GM23248 (cell line): ENCODE results near the gene SGMS1. TPM values are rescaled to one million over a fixed set of nuclear protein-coding genes. Genes with fewer than 3 reads are reported as not detected.

Experiments
- DNase-seq: peaks from one replicate; pipeline ENCODE4 v3.0.0-alpha.2; 2015
- H2AFZ ChIP-seq: fragments of 200-600 bp; sonication (generic); 2 replicates; pipeline ENCODE4 v1.6.1; 2016; ENCODE audit warnings: antibody characterized with exemption
- H3F3A ChIP-seq: fragments of 200-600 bp; sonication (generic); 2 replicates; pipeline ENCODE4 v1.6.1; 2016; ENCODE audit warnings: mild to moderate bottlenecking, antibody characterized with exemption, mixed run types; ENCODE audit not compliant: insufficient read depth
- H3K27ac ChIP-seq: fragments of 200-600 bp; sonication (generic); 2 replicates; pipeline ENCODE4 v1.5.1; 2016; ENCODE audit warnings: mild to moderate bottlenecking
- H3K27me3 ChIP-seq: fragments of 200-600 bp; sonication (generic); replicated peaks from 2 replicates; pipeline ENCODE4 v1.6.1; 2016; ENCODE audit warnings: mild to moderate bottlenecking; ENCODE audit not compliant: insufficient read depth
- H3K36me3 ChIP-seq: fragments of 200-600 bp; sonication (generic); 2 replicates; pipeline ENCODE4 v1.6.1; 2016; ENCODE audit warnings: low read depth, mild to moderate bottlenecking
- H3K4me1 ChIP-seq: fragments of 200-600 bp; sonication (generic); 2 replicates; pipeline ENCODE4 v1.6.1; 2016; ENCODE audit warnings: mild to moderate bottlenecking; ENCODE audit not compliant: insufficient read depth
- H3K4me2 ChIP-seq: fragments of 200-600 bp; sonication (generic); one replicate; pipeline ENCODE4 v1.6.1; 2016; ENCODE audit warnings: mild to moderate bottlenecking; ENCODE audit not compliant: unreplicated experiment
- H3K4me3 ChIP-seq: fragments of 200-600 bp; sonication (generic); 2 replicates; pipeline ENCODE4 v1.5.1; 2016; ENCODE audit warnings: mild to moderate bottlenecking
- H3K79me2 ChIP-seq: fragments of 200-600 bp; sonication (generic); 2 replicates; pipeline ENCODE4 v1.6.1; 2016; ENCODE audit warnings: mild to moderate bottlenecking; ENCODE audit not compliant: insufficient read depth
- H3K9ac ChIP-seq: fragments of 200-600 bp; sonication (generic); 2 replicates; pipeline ENCODE4 v1.6.1; 2016; ENCODE audit warnings: mild to moderate bottlenecking
- H3K9me2 ChIP-seq: fragments of 200-600 bp; sonication (generic); 2 replicates; pipeline ENCODE4 v1.6.1; 2016; ENCODE audit warnings: mixed run types, mild to moderate bottlenecking, moderate library complexity; ENCODE audit not compliant: insufficient read depth
- H3K9me3 ChIP-seq: fragments of 200-600 bp; sonication (generic); one replicate; pipeline ENCODE4 v1.6.1; 2017; ENCODE audit warnings: low read depth
- H4K20me1 ChIP-seq: fragments of 200-600 bp; sonication (generic); 2 replicates; pipeline ENCODE4 v1.6.0; 2016; ENCODE audit not compliant: insufficient read depth
- EZH2 ChIP-seq: fragments of 200-600 bp; sonication (generic); IDR thresholded peaks from 2 replicates; pipeline ENCODE4 v1.6.1; 2018; ENCODE audit warnings: antibody characterized with exemption, mild to moderate bottlenecking; ENCODE audit not compliant: insufficient read depth, poor library complexity, severe bottlenecking
- EZH2phosphoT487 ChIP-seq: fragments of 200-600 bp; sonication (generic); IDR thresholded peaks from 2 replicates; pipeline ENCODE4 v1.6.1; 2018; ENCODE audit warnings: antibody characterized with exemption, moderate library complexity, mild to moderate bottlenecking, low read depth; ENCODE audit not compliant: insufficient read depth
- WGBS, 2 experiments: methylation state at CpG; one replicate each; pipeline ENCODE4 v1.1.6; 2015 to 2017; ENCODE audit warnings: low lambda C conversion rate in 2 of 2, low coverage in 1 of 2; ENCODE audit errors: missing lambda C conversion rate in 2 of 2; 5-methylcytosine and 5-hydroxymethylcytosine counted together
- in situ Hi-C: fragments of 300-500 bp; cut with MboI; formaldehyde crosslinking; loops from 2 replicates; pipeline ENCODE4 v1.15.0; 2020
- polyA plus RNA-seq: library from polyadenylated mRNA; unstranded; fragments of >200 nt; fragmentation: Nextera tagmentation; extraction: Ambion mirVana; gene quantifications from 2 replicates; pipeline ENCODE4 v1.2.1, GENCODE V29; 2016
- total RNA-seq: library from RNA; depleted of rRNA; stranded (reverse); fragments of >200 nt; shearing (Covaris generic); gene quantifications from 2 replicates; pipeline ENCODE4 v1.2.3, GENCODE V29; 2014

The SGMS1 gene
- total and polyA plus RNA-seq, 2 experiments from 2014 or later, result 22.7 to 53.6 TPM

- H3K9ac ChIP-seq, result no peak overlapping the region
- H3F3A ChIP-seq, result peaks cover 16% of the 10 kb centered on the region
- no peaks in the 10 kb centered on the region for H4K20me1 ChIP-seq
- H3K27ac ChIP-seq, result no peak overlapping the region
- no peaks in the 10 kb centered on the region for H3K9me2 ChIP-seq
- no peak overlapping the region for H3K4me2 ChIP-seq
- WGBS, 2 experiments, result 89 to 96% methylated on average over 2 of the region's 2 CpGs
- TF ChIP-seq EZH2 (no peak), EZH2phosphoT487 (no peak)
- H3K27me3 ChIP-seq, result no peaks in the 10 kb centered on the region
- in situ Hi-C loops, result no loop called here
- no peak overlapping the region for H3K4me3 ChIP-seq
- H3K79me2 ChIP-seq, result peaks cover 66% of the 10 kb centered on the region
- no peak for DNase-seq
- H3K36me3 ChIP-seq, result no peaks in the 10 kb centered on the region
- H3K9me3 ChIP-seq, result no peaks in the 10 kb centered on the region
- peaks cover 7% of the 10 kb centered on the region; the same call in 1 of the 2 replicates for H3K4me1 ChIP-seq
- no peak overlapping the region for H2AFZ ChIP-seq
Observed at GRCh38 chr10:50619882-50620281, 3.9 kb downstream of the SGMS1 start.

GRCh38 chr10:50619166-50619565, 4.6 kb downstream of the SGMS1 start:
- in situ Hi-C loops, result no loop called here
- DNase-seq, result no peak

GRCh38 chr10:50618624-50619023, 5.1 kb downstream of the SGMS1 start:
- DNase-seq, result no peak
- Histone ChIP-seq H3K4me1 (peaks cover 7% of the 10 kb centered on the region; the same call in 1 of the 2 replicates), H3K9ac (no peak overlapping the region), H4K20me1 (no peaks in the 10 kb centered on the region), H3K36me3 (no peaks in the 10 kb centered on the region), H3K4me2 (no peak overlapping the region), H3K27me3 (no peaks in the 10 kb centered on the region), H3K9me3 (no peaks in the 10 kb centered on the region), H3F3A (peaks cover 13% of the 10 kb centered on the region), H3K9me2 (no peaks in the 10 kb centered on the region), H3K4me3 (no peak overlapping the region), H3K27ac (no peak overlapping the region), H3K79me2 (peaks cover 67% of the 10 kb centered on the region), H2AFZ (no peak overlapping the region)
- TF ChIP-seq EZH2 (no peak), EZH2phosphoT487 (no peak)
- 93 to 96% methylated on average over 3 of the region's 3 CpGs for WGBS, 2 experiments
- in situ Hi-C loops, result no loop called here

More at GRCh38 chr10:50619166-50619565, 4.6 kb downstream of the SGMS1 start:
- Histone ChIP-seq H3K79me2 (peaks cover 67% of the 10 kb centered on the region), H3K9me3 (no peaks in the 10 kb centered on the region), H3F3A (peaks cover 15% of the 10 kb centered on the region), H2AFZ (no peak overlapping the region), H3K4me3 (no peak overlapping the region), H3K4me1 (peaks cover 7% of the 10 kb centered on the region; the same call in 1 of the 2 replicates), H4K20me1 (no peaks in the 10 kb centered on the region), H3K4me2 (no peak overlapping the region), H3K27ac (no peak overlapping the region), H3K9me2 (no peaks in the 10 kb centered on the region), H3K9ac (no peak overlapping the region), H3K36me3 (no peaks in the 10 kb centered on the region), H3K27me3 (no peaks in the 10 kb centered on the region)
- TF ChIP-seq EZH2 (no peak), EZH2phosphoT487 (no peak)
- 95 to 100% methylated on average over 1 of the region's 1 CpG for WGBS, 2 experiments

GRCh38 chr10:50615658-50616057, 8.1 kb downstream of the SGMS1 start:
- no peaks in the 10 kb centered on the region for H3K9me2 ChIP-seq
- no peaks in the 10 kb centered on the region for H3K27me3 ChIP-seq
- in situ Hi-C loops, result no loop called here
- no peaks in the 10 kb centered on the region for H3F3A ChIP-seq
- no peak overlapping the region for H3K4me2 ChIP-seq
- H3K36me3 ChIP-seq, result no peaks in the 10 kb centered on the region
- peaks cover 80% of the 10 kb centered on the region for H3K79me2 ChIP-seq
- DNase-seq, result no peak
- no peaks in the 10 kb centered on the region for H3K9me3 ChIP-seq
- H4K20me1 ChIP-seq, result no peaks in the 10 kb centered on the region
- TF ChIP-seq EZH2phosphoT487 (no peak), EZH2 (no peak)
- H3K4me3 ChIP-seq, result no peak overlapping the region
- no peak overlapping the region for H2AFZ ChIP-seq
- 97 to 98% methylated on average over 2 of the region's 2 CpGs for WGBS, 2 experiments
- no peak overlapping the region for H3K27ac ChIP-seq
- no peak overlapping the region for H3K9ac ChIP-seq
- no peaks in the 10 kb centered on the region for H3K4me1 ChIP-seq

GRCh38 chr10:50614444-50615137, 9.2 kb downstream of the SGMS1 start:
- DNase-seq, result no peak
- Histone ChIP-seq H3K4me2 (no peak overlapping the region), H3K79me2 (peaks cover 78% of the 10 kb centered on the region), H2AFZ (no peak overlapping the region), H3K9me3 (no peaks in the 10 kb centered on the region), H3K36me3 (no peaks in the 10 kb centered on the region), H3K4me1 (no peaks in the 10 kb centered on the region), H3K9me2 (no peaks in the 10 kb centered on the region), H4K20me1 (no peaks in the 10 kb centered on the region), H3K4me3 (no peak overlapping the region), H3K27ac (no peak overlapping the region), H3F3A (no peaks in the 10 kb centered on the region), H3K9ac (no peak overlapping the region), H3K27me3 (no peaks in the 10 kb centered on the region)
- WGBS, 2 experiments, result 56 to 60% methylated on average over 7 of the region's 7 CpGs
- TF ChIP-seq EZH2phosphoT487 (no peak), EZH2 (no peak)
- in situ Hi-C loops, result no loop called here
